K562 (cell line): ENCODE measurements around the gene ZSWIM3.

Source experiments
- CBFA2T3 ChIP-seq: fragments of 450-650 bp; IDR thresholded peaks from 2 replicates; pipeline ENCODE4 v1.6.1; 2017
- CTCF ChIP-seq, 3 experiments: IDR thresholded peaks in 2 of 3; conservative IDR thresholded peaks in 1 of 3; 2 replicates each; pipeline ENCODE4 v1.5.1; 2011 to 2012; ENCODE audit warnings: low read length in 3 of 3, mild to moderate bottlenecking in 3 of 3, control low read depth in 2 of 3, improper control_type of control experiment in 1 of 3, inconsistent platforms in 1 of 3, low read depth in 1 of 3, mixed read lengths in 1 of 3, moderate library complexity in 1 of 3; ENCODE audit not compliant: insufficient read depth in 2 of 3
- MYNN ChIP-seq, 2 experiments: sonication (generic); formaldehyde crosslinking in 1 of 2; IDR thresholded peaks; 2 replicates each; pipeline versions ENCODE4 v1.5.0 to v1.6.1; 2016 to 2020; ENCODE audit warnings: antibody characterized with exemption in 1 of 2, missing genetic modification reagents in 1 of 2

GRCh38 chr20:45905505-45906079, 48.2 kb downstream of the ZSWIM3 start:
- TF ChIP-seq CBFA2T3 (no peak), MYNN (IDR thresholded peaks at IDR 0.05) (no peak), MYNN (CRISPR knock-in tag; IDR thresholded peaks at IDR 0.05) (no peak), CTCF (IDR thresholded peaks at IDR 0.05 in 2 of 3, conservative IDR thresholded peaks at IDR 0.05 in 1 of 3; ENCODE audit: insufficient read depth in 2 of 3, low read depth in 1 of 3, low read length in 3 of 3) (no peak)
